IPS DF 4.7 (cell line): ENCODE results near the gene CGAS.
A peak's percentile ranks its signal among the peaks of the same experiment; 100 is the strongest.
"Not testable (repeated sequence)": the region's sequence is repeated elsewhere in the genome, so short reads cannot be mapped to it uniquely, and the experiment has no call there.

Experiments
- DNase-seq: peaks from one replicate; pipeline ENCODE4 v3.0.0-alpha.2; 2013; ENCODE audit warnings: low spot score; ENCODE audit errors: extremely low read depth

CGAS gene

GRCh38 chr6:73395875-73396274 is 56.2 kb downstream of the CGAS start:
- DNase-seq: no peak

DNA sequence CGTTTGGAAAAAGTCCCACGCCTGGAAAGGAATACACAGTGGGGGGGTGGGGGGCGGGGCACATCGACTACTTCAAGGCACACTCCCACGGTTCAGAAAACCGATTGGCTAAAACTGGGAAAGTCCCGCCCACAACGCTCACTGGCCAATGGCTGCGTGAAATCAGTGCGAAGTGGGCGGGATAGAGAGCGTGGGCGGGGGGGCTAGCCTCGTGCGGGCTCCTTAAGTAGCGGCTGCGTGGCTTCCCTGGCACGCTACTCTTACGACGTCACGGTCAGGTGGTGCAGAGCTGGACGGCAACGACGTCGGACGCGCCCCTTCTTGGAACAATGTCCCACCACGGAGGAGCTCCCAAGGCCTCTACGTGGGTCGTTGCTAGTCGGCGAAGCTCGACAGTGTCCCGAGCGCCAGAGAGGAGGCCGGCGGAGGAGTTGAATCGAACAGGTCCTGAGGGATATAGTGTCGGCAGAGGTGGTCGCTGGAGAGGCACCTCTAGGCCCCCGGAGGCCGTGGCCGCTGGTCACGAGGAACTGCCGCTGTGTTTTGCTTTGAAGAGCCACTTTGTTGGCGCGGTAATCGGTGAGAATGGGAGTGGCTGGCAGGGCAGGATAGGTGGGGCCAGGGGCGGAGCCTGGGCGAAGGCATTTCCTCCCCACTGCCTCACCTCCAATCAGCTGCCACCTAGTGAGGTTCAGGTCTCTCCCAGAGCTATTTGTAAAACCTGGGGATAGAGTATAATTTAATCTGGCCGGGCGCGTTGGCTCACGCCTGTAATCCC is 57.3 kb downstream of the CGAS start, which contains the start of gene DDX43:
Gene DDX43, plus strand, starts transcription at position 252 of the 778 bp plus-strand sequence. Its CDS starts 78 bp downstream, at position 330.
- no peak for DNase-seq

GRCh38 chr6:73393278-73393677 is 58.8 kb downstream of the CGAS start:
- no peak for DNase-seq

- DNase-seq: not testable (repeated sequence)
Measured at GRCh38 chr6:73392188-73392587, 59.9 kb downstream of the CGAS start.

DNA sequence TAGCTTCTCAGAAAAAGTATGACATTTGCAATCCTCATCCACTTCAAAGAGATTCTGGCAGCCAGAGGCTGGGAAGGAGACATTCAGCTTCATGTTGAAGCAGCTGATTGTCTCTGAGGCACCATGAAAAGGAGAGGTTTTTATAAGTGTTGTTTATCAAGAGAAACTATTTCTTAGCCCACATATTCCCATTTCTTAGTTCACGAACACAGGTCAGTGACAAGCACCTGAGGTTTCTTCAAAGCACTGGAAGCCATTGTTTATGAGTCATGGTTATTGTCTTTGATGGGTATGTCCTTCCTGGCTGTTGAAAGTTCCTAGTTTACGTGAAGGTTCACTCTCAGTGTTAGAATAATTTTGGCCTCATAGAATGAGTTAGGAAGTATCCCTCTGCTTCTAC is 60.4 kb downstream of the CGAS start:
- no peak for DNase-seq

DNA sequence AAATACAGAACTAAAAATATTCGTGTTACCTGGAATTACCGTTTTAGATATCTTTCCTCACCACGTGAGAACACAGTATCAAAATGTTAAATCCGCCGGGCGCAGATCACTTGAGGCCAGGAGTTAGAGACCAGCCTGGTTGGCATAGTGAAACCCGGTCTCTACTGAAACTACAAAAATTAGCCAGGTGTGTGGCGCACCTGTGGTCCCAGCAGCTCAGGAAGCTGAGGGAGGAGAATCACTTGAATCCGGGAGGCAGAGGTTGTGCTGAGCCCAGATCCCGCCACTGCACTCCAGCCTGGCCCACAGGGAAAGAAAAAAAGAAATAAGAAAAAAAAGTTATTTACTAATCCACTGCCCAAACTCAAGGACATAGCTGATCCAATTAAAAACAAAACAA is 62.2 kb downstream of the CGAS start:
- no peak for DNase-seq

GRCh38 chr6:73388800-73389512 is 63.1 kb downstream of the CGAS start:
- DNase-seq: peak; percentile 60

- no peak for DNase-seq
Measured at GRCh38 chr6:73388433-73388799, 63.7 kb downstream of the CGAS start.

- no peak for DNase-seq
Measured at GRCh38 chr6:73382462-73383113, 69.5 kb downstream of the CGAS start.

DNA sequence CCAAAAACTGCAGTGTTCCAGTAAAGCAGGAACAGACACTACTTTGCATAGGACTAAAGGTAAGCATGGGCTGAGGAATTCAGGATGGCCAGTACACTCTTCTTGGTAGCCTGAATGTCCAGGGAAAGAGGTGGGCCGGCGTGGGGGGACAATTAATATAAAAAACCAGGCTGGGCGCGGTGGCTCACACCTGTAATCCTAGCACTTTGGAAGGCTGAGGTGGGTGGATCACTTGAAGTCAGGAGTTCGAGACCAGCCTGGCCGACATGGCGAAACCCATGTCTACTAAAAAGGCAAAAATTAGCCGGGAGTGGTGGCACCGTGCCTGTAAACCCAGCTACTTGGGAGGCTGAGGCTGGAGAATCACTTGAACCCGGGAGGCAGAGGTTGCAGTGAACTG is 70.6 kb downstream of the CGAS start:
- DNase-seq: not testable (repeated sequence)

- no peak for DNase-seq
Measured at GRCh38 chr6:73377225-73377624, 74.9 kb downstream of the CGAS start.

DNA sequence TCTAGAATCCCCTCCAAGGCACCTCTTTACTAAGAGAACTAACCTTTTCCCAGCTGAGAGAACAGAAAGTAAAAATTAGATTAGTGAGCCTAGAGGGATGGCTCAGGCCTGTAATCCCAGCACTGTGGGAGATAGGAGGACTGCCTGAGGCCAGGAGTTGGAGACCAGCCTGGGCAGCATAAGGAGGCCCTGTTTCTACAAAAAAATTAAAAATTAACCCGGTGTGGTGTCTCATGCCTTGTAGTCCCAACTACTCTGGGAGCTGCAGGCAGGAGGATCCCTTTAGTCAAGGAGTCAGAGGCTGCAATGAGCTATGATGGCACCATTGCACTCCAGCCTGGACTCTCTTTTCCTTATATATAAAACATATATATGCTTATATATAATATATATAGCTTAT is 76.9 kb downstream of the CGAS start:
- no peak for DNase-seq
